ENCODE measurements around the gene CCDC134. TPM values are rescaled to one million over a fixed set of nuclear protein-coding genes. Genes with fewer than 3 reads are reported as not detected.
A peak's percentile ranks its signal among the peaks of the same experiment; 100 is the strongest.

The CCDC134 gene
- total RNA-seq, 6 donors from 2014 or later = 5.5 to 12.6 (median 8.8) TPM

GRCh38 chr22:41799486-41800347 is 762 bp upstream of the CCDC134 start:
- no peaks in the 10 kb centered on the region for H3K36me3 ChIP-seq
- H3K27ac ChIP-seq = peak overlapping the region; percentile 85 to 90 (median 90)
- H3K4me3 ChIP-seq = peak overlapping the region; percentile 31 to 86 (median 74)
- H3K9me3 ChIP-seq = no peaks in the 10 kb centered on the region
- ATAC-seq (ENCODE audit: low FRiP score in 2 of 2) (peak; percentile 71 to 73), DNase-seq (peak; percentile 28 to 89)
- H3K4me1 ChIP-seq = peaks cover 16 to 28% (median 20%) of the 10 kb centered on the region in 4 donors
- TF ChIP-seq POLR2AphosphoS5 (IDR thresholded peaks at IDR 0.05) = no peak
- TF ChIP-seq POLR2A (IDR thresholded peaks at IDR 0.05) = no peak
- TF ChIP-seq EP300 (IDR thresholded peaks at IDR 0.05) = no peak
- peak in 3 of 6 experiments; percentile 10 to 29 (median 19) for TF ChIP-seq CTCF (IDR thresholded peaks at IDR 0.05)
- WGBS, 2 donors = 18 to 40% methylated on average over 8 to 30 of the region's 38 CpGs
- H3K27me3 ChIP-seq = no peaks in the 10 kb centered on the region

GRCh38 chr22:41801147-41801819 is 804 bp downstream of the CCDC134 start:
- H3K4me3 ChIP-seq = peak overlapping the region; percentile 31 to 86 (median 74)
- H3K27me3 ChIP-seq = no peaks in the 10 kb centered on the region
- H3K36me3 ChIP-seq = no peaks in the 10 kb centered on the region
- no peak for TF ChIP-seq POLR2A (IDR thresholded peaks at IDR 0.05)
- no peak for DNase-seq
- peak overlapping the region; percentile 85 to 90 (median 90) for H3K27ac ChIP-seq
- WGBS, 2 donors = 28 to 33% methylated on average over 4 of the region's 4 CpGs
- H3K9me3 ChIP-seq = no peaks in the 10 kb centered on the region
- peaks cover 16 to 28% (median 20%) of the 10 kb centered on the region in 4 donors for H3K4me1 ChIP-seq
- no peak for ATAC-seq (ENCODE audit: low FRiP score in 2 of 2)

GRCh38 chr22:41801886-41802285 is 1.4 kb downstream of the CCDC134 start:
- no peak overlapping the region for H3K4me3 ChIP-seq
- no peak for TF ChIP-seq CTCF (IDR thresholded peaks at IDR 0.05)
- TF ChIP-seq POLR2AphosphoS5 (IDR thresholded peaks at IDR 0.05) = no peak

GRCh38 chr22:41805639-41806038 is 5.2 kb downstream of the CCDC134 start:
- Histone ChIP-seq H3K27ac (no peak overlapping the region), H3K36me3 (peaks cover 0 to 16% (median 4%) of the 10 kb centered on the region in 4 donors), H3K27me3 (no peaks in the 10 kb centered on the region), H3K4me1 (peaks cover 8 to 16% (median 11%) of the 10 kb centered on the region in 4 donors), H3K4me3 (no peak overlapping the region), H3K9me3 (no peaks in the 10 kb centered on the region)
- ATAC-seq (ENCODE audit: low FRiP score in 2 of 2) (no peak), DNase-seq (no peak)
- TF ChIP-seq POLR2AphosphoS5 (IDR thresholded peaks at IDR 0.05) = no peak
- no peak for TF ChIP-seq EP300 (IDR thresholded peaks at IDR 0.05)
- TF ChIP-seq POLR2A (IDR thresholded peaks at IDR 0.05) = no peak
- no peak for TF ChIP-seq CTCF (IDR thresholded peaks at IDR 0.05)

More at GRCh38 chr22:41801886-41802285, 1.4 kb downstream of the CCDC134 start:
- Histone ChIP-seq H3K36me3 (no peaks in the 10 kb centered on the region), H3K9me3 (no peaks in the 10 kb centered on the region), H3K27me3 (no peaks in the 10 kb centered on the region), H3K27ac (peak overlapping the region in 1 of 4 donors; percentile 89), H3K4me1 (peaks cover 16 to 28% (median 20%) of the 10 kb centered on the region in 4 donors)
- ATAC-seq (ENCODE audit: low FRiP score in 2 of 2) (no peak), DNase-seq (no peak)
- 48 to 55% methylated on average over 2 of the region's 2 CpGs for WGBS, 2 donors

- 71 to 85% methylated on average over 5 to 6 of the region's 6 CpGs for WGBS, 2 donors
- no peak for DNase-seq
- Histone ChIP-seq H3K27me3 (no peaks in the 10 kb centered on the region), H3K9me3 (no peaks in the 10 kb centered on the region), H3K4me3 (no peak overlapping the region), H3K27ac (no peak overlapping the region), H3K4me1 (no peaks in the 10 kb centered on the region), H3K36me3 (peaks cover 0 to 33% (median 6%) of the 10 kb centered on the region in 4 donors)
- ATAC-seq (ENCODE audit: low FRiP score in 2 of 2) = no peak
- TF ChIP-seq POLR2A (IDR thresholded peaks at IDR 0.05) = no peak
- TF ChIP-seq POLR2AphosphoS5 (IDR thresholded peaks at IDR 0.05) = no peak
- no peak for TF ChIP-seq EP300 (IDR thresholded peaks at IDR 0.05)
- TF ChIP-seq CTCF (IDR thresholded peaks at IDR 0.05) = no peak
These were observed 7.9 kb downstream of the CCDC134 start for GRCh38 chr22:41808400-41808799.
